CD14-positive monocyte (primary cell): ENCODE results near the gene IL1RL2. TPM values are rescaled to one million over a fixed set of nuclear protein-coding genes. Genes with fewer than 3 reads are reported as not detected.

ENCODE experiments used
- DNase-seq, 3 donors: peaks; one replicate each; pipeline ENCODE4 v3.0.0-alpha.2; 2011 to 2022
- H2AFZ ChIP-seq: 2 replicates; pipeline ENCODE4 v1.6.0; 2012; ENCODE audit warnings: mild to moderate bottlenecking, low read depth, low read length, inconsistent platforms; ENCODE audit not compliant: insufficient read depth, poor library complexity, severe bottlenecking
- H3K27ac ChIP-seq, 2 donors: 1 replicate in 1 of 2; 2 replicates in 1 of 2; pipeline ENCODE4 v1.5.1; 2012 to 2013; ENCODE audit warnings: low read length in 2 of 2, control low read depth in 1 of 2, inconsistent platforms in 1 of 2, low read depth in 1 of 2, mild to moderate bottlenecking in 1 of 2
- H3K27me3 ChIP-seq, 2 donors: one replicate each; pipeline versions ENCODE4 v1.6.0 to v1.6.1; 2011 to 2013; ENCODE audit warnings: low read length in 2 of 2; ENCODE audit not compliant: control insufficient read depth in 2 of 2, insufficient read depth in 2 of 2
- H3K36me3 ChIP-seq, 2 donors: replicated peaks in 1 of 2; 1 replicate in 1 of 2; 2 replicates in 1 of 2; pipeline versions ENCODE4 v1.5.1 to v1.6.1; 2012 to 2013; ENCODE audit warnings: low read length in 2 of 2, control low read depth in 1 of 2, inconsistent platforms in 1 of 2, mild to moderate bottlenecking in 1 of 2; ENCODE audit not compliant: insufficient read depth in 2 of 2, control insufficient read depth in 1 of 2
- H3K4me1 ChIP-seq, 2 donors: 1 replicate in 1 of 2; 2 replicates in 1 of 2; pipeline versions ENCODE4 v1.5.1 to v1.6.1; 2012 to 2013; ENCODE audit warnings: low read length in 2 of 2, control low read depth in 1 of 2, inconsistent platforms in 1 of 2, mild to moderate bottlenecking in 1 of 2, moderate library complexity in 1 of 2; ENCODE audit not compliant: insufficient read depth in 2 of 2, control insufficient read depth in 1 of 2
- H3K4me2 ChIP-seq: replicated peaks from 2 replicates; pipeline ENCODE3; 2012; ENCODE audit warnings: low read length, moderate library complexity, mild to moderate bottlenecking; ENCODE audit not compliant: poor library complexity, severe bottlenecking; ENCODE audit errors: extremely low read depth
- H3K4me3 ChIP-seq, 3 experiments: fragments of 200-600 bp in 1 of 3; sonication (generic) in 1 of 3; replicated peaks in 1 of 3; 1 replicate in 2 of 3; 2 replicates in 1 of 3; pipeline ENCODE4 v1.5.1; 2011 to 2013; ENCODE audit warnings: low read length in 3 of 3, mild to moderate bottlenecking in 3 of 3, control low read depth in 2 of 3, low read depth in 2 of 3, inconsistent platforms in 1 of 3, moderate library complexity in 1 of 3
- H3K79me2 ChIP-seq: 2 replicates; pipeline ENCODE4 v1.6.0; 2012; ENCODE audit warnings: mild to moderate bottlenecking, control low read depth, inconsistent platforms, low read length, moderate library complexity; ENCODE audit not compliant: insufficient read depth
- H3K9ac ChIP-seq: 2 replicates; pipeline ENCODE4 v1.6.0; 2017; ENCODE audit warnings: low read length, mild to moderate bottlenecking; ENCODE audit not compliant: insufficient read depth, poor library complexity, severe bottlenecking
- H3K9me3 ChIP-seq, 2 donors: replicated peaks in 1 of 2; 1 replicate in 1 of 2; 2 replicates in 1 of 2; pipeline versions ENCODE4 v1.5.1 to v1.6.1; 2012 to 2013; ENCODE audit warnings: low read length in 2 of 2, control low read depth in 1 of 2; ENCODE audit not compliant: control insufficient read depth in 1 of 2, insufficient read depth in 1 of 2
- H4K20me1 ChIP-seq: 2 replicates; pipeline ENCODE4 v1.6.0; 2012; ENCODE audit warnings: mild to moderate bottlenecking, low read length, control low read depth, moderate library complexity; ENCODE audit not compliant: insufficient read depth
- H3K27ac Mint-ChIP-seq, 7 donors: one replicate each; pipeline ENCODE4 v1.8.0; 2020; ENCODE audit warnings: mild to moderate bottlenecking in 7 of 7, mixed read lengths in 7 of 7, moderate library complexity in 6 of 7, inconsistent platforms in 2 of 7
- H3K27me3 Mint-ChIP-seq, 3 donors: one replicate each; pipeline ENCODE4 v1.8.0; 2021 to 2022; ENCODE audit warnings: low read depth in 3 of 3, mild to moderate bottlenecking in 3 of 3, mixed read lengths in 3 of 3, moderate library complexity in 3 of 3, inconsistent platforms in 1 of 3
- H3K36me3 Mint-ChIP-seq, 2 donors: one replicate each; pipeline ENCODE4 v1.8.0; 2020; ENCODE audit warnings: mixed read lengths in 2 of 2, inconsistent platforms in 1 of 2, mild to moderate bottlenecking in 1 of 2
- H3K4me1 Mint-ChIP-seq: one replicate; pipeline ENCODE4 v1.8.0; 2020; ENCODE audit warnings: mild to moderate bottlenecking, mixed read lengths
- H3K4me3 Mint-ChIP-seq, 2 donors: one replicate each; pipeline ENCODE4 v1.8.0; 2020; ENCODE audit warnings: mild to moderate bottlenecking in 2 of 2, mixed read lengths in 2 of 2, moderate library complexity in 1 of 2
- H3K9me3 Mint-ChIP-seq, 7 donors: one replicate each; pipeline ENCODE4 v1.8.0; 2020 to 2022; ENCODE audit warnings: mixed read lengths in 7 of 7, mild to moderate bottlenecking in 6 of 7, moderate library complexity in 6 of 7, inconsistent platforms in 2 of 7
- CTCF ChIP-seq: fragments of 200-600 bp; IDR thresholded peaks from one replicate; pipeline ENCODE4 v1.8.0; 2022; ENCODE audit warnings: antibody characterized with exemption, mild to moderate bottlenecking
- WGBS: methylation state at CpG from one replicate; pipeline ENCODE4 v1.1.5; 2013; ENCODE audit warnings: missing lambda C conversion rate; ENCODE audit not compliant: insufficient coverage; 5-methylcytosine and 5-hydroxymethylcytosine counted together
- intact Hi-C, 2 donors: fragments of 100-400 bp; cut with micrococcal nuclease; formaldehyde crosslinking; loops; one replicate each; pipeline versions ENCODE4 v1.15.0 to v1.15.1; 2023
- polyA plus RNA-seq, 3 donors: library from polyadenylated mRNA; depleted of rRNA in 1 of 3; unstranded in 2 of 3; stranded (reverse) in 1 of 3; fragments of 300-500 nt in 2 of 3; fragments of >200 nt in 1 of 3; fragmentation: Illumina TruSeq in 2 of 3; gene quantifications; 1 replicate in 2 of 3; 2 replicates in 1 of 3; pipeline ENCODE4 v1.2.3, GENCODE V29; 2012 to 2021

IL1RL2 gene
- polyA plus RNA-seq, 3 donors, result 0.07 to 1.5 TPM; not detected in 1

GRCh38 chr2:102180687-102180999 is 6.2 kb upstream of the IL1RL2 start:
- TF ChIP-seq CTCF, result no peak
- Mint-ChIP-seq H3K4me1 (peaks cover 7% of the 10 kb centered on the region), H3K4me3 (no peak overlapping the region), H3K36me3 (peaks cover 4 to 6% of the 10 kb centered on the region in 2 donors), H3K27ac (no peak overlapping the region), H3K9me3 (peaks cover 0 to 2% (median 0%) of the 10 kb centered on the region in 7 donors), H3K27me3 (peaks cover 2 to 6% (median 2%) of the 10 kb centered on the region in 3 donors)
- Histone ChIP-seq H3K27me3 (no peaks in the 10 kb centered on the region), H3K9ac (no peak overlapping the region), H3K4me3 (no peak overlapping the region), H3K36me3 (no peaks in the 10 kb centered on the region), H2AFZ (no peak overlapping the region), H3K9me3 (no peaks in the 10 kb centered on the region), H4K20me1 (no peaks in the 10 kb centered on the region), H3K27ac (no peak overlapping the region), H3K79me2 (no peaks in the 10 kb centered on the region), H3K4me1 (no peaks in the 10 kb centered on the region), H3K4me2 (no peak overlapping the region)
- WGBS, result no CpG with 5 or more reads among the region's 1 CpG
- no peak for DNase-seq
- intact Hi-C loops, result no loop called here

DNA sequence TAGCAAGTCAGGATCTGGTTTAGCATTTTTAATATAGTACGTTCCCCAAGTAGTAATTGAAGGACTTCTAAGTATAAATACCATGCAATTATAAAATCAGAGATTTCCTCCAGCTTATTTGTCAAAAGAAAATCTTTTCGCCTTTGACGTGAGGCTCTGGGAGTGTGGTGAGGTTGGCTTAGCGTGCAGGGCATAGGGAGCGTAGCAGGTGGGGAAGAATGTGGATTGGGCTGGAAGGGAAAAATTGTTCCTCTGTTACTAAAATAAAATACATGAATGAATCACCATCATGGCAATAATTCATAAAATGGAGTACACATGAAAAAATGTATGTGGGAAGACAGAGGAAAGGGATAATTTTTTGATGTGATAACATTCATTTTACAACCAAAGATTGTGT is 5.4 kb upstream of the IL1RL2 start:
- H3K4me1 ChIP-seq, result no peaks in the 10 kb centered on the region

More for the DNA sequence above, 5.4 kb upstream of the IL1RL2 start:
- Histone ChIP-seq H3K79me2 (no peaks in the 10 kb centered on the region), H3K27me3 (peaks cover 0 to under 1% of the 10 kb centered on the region in 2 donors), H2AFZ (no peak overlapping the region), H3K9me3 (no peaks in the 10 kb centered on the region), H3K4me2 (no peak overlapping the region), H3K36me3 (no peaks in the 10 kb centered on the region), H4K20me1 (no peaks in the 10 kb centered on the region), H3K4me3 (no peak overlapping the region), H3K27ac (no peak overlapping the region), H3K9ac (no peak overlapping the region)
- WGBS, result no CpG with 5 or more reads among the region's 5 CpGs
- Mint-ChIP-seq H3K4me3 (no peak overlapping the region), H3K36me3 (peaks cover 3 to 4% of the 10 kb centered on the region in 2 donors), H3K4me1 (peaks cover 3% of the 10 kb centered on the region), H3K27ac (no peak overlapping the region), H3K9me3 (peaks cover 0 to 2% (median 0%) of the 10 kb centered on the region in 7 donors), H3K27me3 (peaks cover 2 to 6% (median 3%) of the 10 kb centered on the region in 3 donors)
- intact Hi-C loops, result no loop called here
- TF ChIP-seq CTCF, result no peak
- DNase-seq, result no peak
